ENCODE data around the gene SLCO2A1. TPM values are rescaled to one million over a fixed set of nuclear protein-coding genes. Genes with fewer than 3 reads are reported as not detected.

Gene SLCO2A1
- total and polyA plus RNA-seq, 2 of the 4 experiments (the other 2 are of a cell fraction): under 0.01 to 1.5 TPM

GRCh38 chr3:133972156-133972555 lies 57.6 kb downstream of the SLCO2A1 start:
- ATAC-seq (ENCODE audit: low read depth): no peak
- intact Hi-C loops (cut with micrococcal nuclease) (no loop called here), dilution Hi-C loops (cut with HindIII; ENCODE audit: low sequenced_read_pairs, unreplicated experiment) (no loop called here), in situ Hi-C loops (cut with MboI; ENCODE audit: low sequenced_read_pairs) (no loop called here)
- ChIA-PET POLR2A (ENCODE audit: unreplicated experiment) (no interaction called here), CTCF (no interaction called here)
- Histone ChIP-seq H4K91ac (ENCODE audit: insufficient read depth, low read depth, low read length) (no peak overlapping the region), H3K27me3 (ENCODE audit: control insufficient read depth, insufficient read depth, low read length) (peaks cover 7% of the 10 kb centered on the region; the same call in 1 of the 2 replicates), H3K9me3 (ENCODE audit: control insufficient read depth, insufficient read depth, low read length) (no peaks in the 10 kb centered on the region), H2AK5ac (ENCODE audit: low read depth, low read length) (no peak overlapping the region), H2BK15ac (ENCODE audit: low read depth, low read length) (no peak overlapping the region), H4K20me1 (ENCODE audit: insufficient read depth, low read length) (no peaks in the 10 kb centered on the region), H2AFZ (replicated peaks; ENCODE audit: low read length, poor library complexity) (no peak overlapping the region), H3K4me3 (ENCODE audit: insufficient read depth, low read depth, low read length) (no peak overlapping the region), H3K4me1 (ENCODE audit: control insufficient read depth, insufficient read depth, low read length) (no peaks in the 10 kb centered on the region), H3K18ac (ENCODE audit: low read depth, low read length) (no peak overlapping the region), H4K5ac (ENCODE audit: low read depth, low read length) (no peak overlapping the region), H3K56ac (ENCODE audit: extremely low read depth, insufficient read depth, low read length) (no peak overlapping the region), H3K23ac (ENCODE audit: low read depth, low read length) (no peak overlapping the region), H3K4me2 (ENCODE audit: low read depth, low read length) (no peak overlapping the region), H2BK20ac (ENCODE audit: low read depth, low read length) (no peak overlapping the region), H3K36me3 (ENCODE audit: control insufficient read depth, insufficient read depth, low read length) (no peaks in the 10 kb centered on the region), H2BK120ac (ENCODE audit: low read depth, low read length) (no peak overlapping the region), H3K4ac (ENCODE audit: low read depth, low read length) (no peak overlapping the region), H3K79me1 (ENCODE audit: low read depth in 1 of 2, low read length in 2 of 2) (no peaks in the 10 kb centered on the region), H2AK9ac (replicated peaks; ENCODE audit: low read depth, low read length, poor library complexity) (no peak overlapping the region), H3K14ac (replicated peaks; ENCODE audit: low read depth, low read length) (no peak overlapping the region), H4K8ac (ENCODE audit: low read depth in 2 of 2, low read length in 2 of 2) (no peak overlapping the region), H3K9me1 (ENCODE audit: insufficient read depth, low read length) (no peaks in the 10 kb centered on the region), H3K27ac (ENCODE audit: insufficient read depth, low read length) (no peak overlapping the region), H3K9ac (ENCODE audit: low read depth, low read length) (no peak overlapping the region), H2BK5ac (ENCODE audit: low read depth, low read length, poor library complexity, severe bottlenecking) (no peak overlapping the region)
- no peak for DNase-seq
- TF ChIP-seq MAFK (IDR thresholded peaks at IDR 0.05; ENCODE audit: low read depth, low read length) (no peak), BHLHE40 (IDR thresholded peaks at IDR 0.05; ENCODE audit: low read depth, low read length) (no peak), RFX5 (IDR thresholded peaks at IDR 0.05; ENCODE audit: low read depth, low read length) (no peak), CEBPB (IDR thresholded peaks at IDR 0.05; ENCODE audit: low read depth, low read length) (no peak), CHD1 (IDR thresholded peaks at IDR 0.05; ENCODE audit: low read depth, low read length) (no peak), RCOR1 (IDR thresholded peaks at IDR 0.05; ENCODE audit: insufficient replicate concordance, low read length) (no peak), MXI1 (IDR thresholded peaks at IDR 0.05; ENCODE audit: borderline replicate concordance, low read depth, low read length) (no peak), POLR2A (IDR thresholded peaks at IDR 0.05; ENCODE audit: low read depth, low read length) (no peak), CTCF (conservative IDR thresholded peaks at IDR 0.05; ENCODE audit: low read depth, low read length) (no peak), MAZ (IDR thresholded peaks at IDR 0.05; ENCODE audit: borderline replicate concordance, low read depth, low read length) (no peak), FOS (IDR thresholded peaks at IDR 0.05; ENCODE audit: low read depth, low read length) (no peak), USF2 (IDR thresholded peaks at IDR 0.05; ENCODE audit: low read depth, low read length) (no peak)
- no CpG with 5 or more reads among the region's 1 CpG for WGBS, 2 experiments (ENCODE audit: extremely low coverage in 2 of 2, insufficient read length in 1 of 2)
- no TSS peak for BruUV-seq (replicated peaks)
